GM21737 (cell line): ENCODE data around the gene CHERP.
"Not testable (repeated sequence)": the region's sequence is repeated elsewhere in the genome, so short reads cannot be mapped to it uniquely, and the experiment has no call there.

Experiments used
- ATAC-seq: cut with Tn5 transposase; IDR thresholded peaks from one replicate; pipeline ENCODE4 v1.9.1; 2021; ENCODE audit warnings: mild to moderate bottlenecking, moderate library complexity; ENCODE audit not compliant: unreplicated experiment

CHERP gene

DNA sequence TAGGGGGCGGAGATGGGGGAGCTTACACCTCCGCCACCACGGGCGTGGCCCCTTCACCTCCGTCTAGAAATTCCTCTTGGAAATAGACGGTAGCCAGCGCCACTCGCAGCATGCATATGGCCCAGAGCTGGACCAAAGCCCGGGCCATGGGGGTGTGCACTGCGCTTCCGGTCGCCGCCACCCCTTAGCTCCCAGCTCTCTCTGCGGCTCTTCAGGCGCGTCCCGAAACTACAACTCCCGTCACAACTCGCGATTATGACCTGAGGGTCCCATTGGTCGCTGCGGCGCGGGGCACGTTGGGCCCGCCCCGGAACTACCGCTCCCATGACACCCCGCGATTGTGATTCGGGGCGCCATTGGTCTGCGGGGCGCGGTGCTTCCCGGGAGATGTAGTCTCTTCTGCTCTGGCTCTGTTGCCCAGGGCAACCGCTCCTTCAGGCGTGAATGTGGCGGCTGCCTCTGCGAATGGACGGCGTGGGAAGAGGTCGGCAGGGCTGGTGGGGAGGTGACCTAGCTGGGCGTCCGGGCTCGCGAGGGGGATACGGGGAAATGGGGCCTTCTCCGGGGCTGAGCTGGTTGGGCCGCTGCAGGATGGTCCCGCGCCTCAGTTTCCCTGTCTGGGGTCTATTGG lies 46.1 kb downstream of the CHERP start, which contains the start of the genes C19orf44 and CALR3:
Gene C19orf44 (plus strand): TSS at position 413 of the 631 bp plus-strand sequence. CDS start 4,399 bp downstream, outside the sequence.
Gene CALR3 (minus strand): TSS at position 186 of the 631 bp plus-strand sequence. CDS start 38 bp downstream, at position 148.
- ATAC-seq: peak; percentile 95

DNA sequence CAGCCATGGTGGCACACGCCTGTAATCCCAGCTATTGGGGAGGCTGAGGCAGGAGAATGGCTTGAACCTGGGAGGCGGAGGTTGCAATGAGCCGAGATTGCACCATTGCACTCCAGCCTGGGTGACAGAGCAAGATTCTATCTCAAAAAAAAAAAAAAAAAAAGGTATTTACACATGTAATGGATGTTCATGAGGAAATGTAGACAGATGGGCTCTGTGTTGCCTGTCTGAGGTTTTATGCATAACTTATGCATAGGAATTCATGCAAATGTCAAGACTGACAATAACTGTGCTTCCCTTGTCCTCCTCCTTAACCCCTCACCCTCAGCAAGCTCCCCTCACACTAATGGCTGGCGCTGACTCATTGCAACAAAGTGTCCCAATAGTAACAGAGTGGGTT lies 55.8 kb downstream of the CHERP start:
- not testable (repeated sequence) for ATAC-seq

DNA sequence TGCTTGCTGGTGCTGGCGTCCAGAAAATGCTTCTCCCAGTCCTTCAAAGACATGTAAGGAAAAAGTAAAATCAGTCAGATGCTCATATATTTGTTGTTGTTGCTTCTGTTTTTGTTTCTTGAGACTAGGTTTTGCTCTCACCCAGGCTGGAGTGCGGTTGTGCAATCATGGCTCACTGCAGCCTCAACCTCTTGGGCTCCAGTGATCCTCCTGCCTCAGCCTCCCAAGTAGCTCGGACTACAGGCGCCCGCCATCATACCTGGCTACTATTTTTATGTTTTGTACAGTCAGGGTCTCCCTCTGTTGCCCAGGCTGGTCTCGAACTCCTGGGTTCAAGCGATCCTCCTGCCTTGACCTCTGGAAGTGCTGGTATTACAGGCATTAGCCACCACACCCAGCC lies 59.5 kb downstream of the CHERP start:
- no peak for ATAC-seq

DNA sequence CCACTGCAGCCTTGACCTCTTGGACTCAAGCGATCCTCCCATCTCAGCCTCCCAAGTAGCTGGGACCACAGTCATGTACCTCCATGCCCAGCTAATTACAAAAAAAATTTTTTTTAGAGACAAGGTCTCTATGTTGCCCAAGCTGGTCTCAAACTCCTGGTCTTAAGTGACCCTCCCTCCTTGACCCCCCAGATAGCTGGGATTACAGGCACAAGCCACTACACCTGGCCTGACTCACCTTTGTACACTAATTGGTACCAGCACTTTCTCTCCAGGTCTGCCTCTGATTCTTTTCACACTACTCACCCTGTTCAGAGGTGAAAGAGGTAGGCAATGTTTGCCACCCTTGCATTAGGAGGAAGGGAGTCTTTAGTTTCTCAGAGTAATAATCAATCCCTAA lies 64.9 kb downstream of the CHERP start:
- no peak for ATAC-seq

DNA sequence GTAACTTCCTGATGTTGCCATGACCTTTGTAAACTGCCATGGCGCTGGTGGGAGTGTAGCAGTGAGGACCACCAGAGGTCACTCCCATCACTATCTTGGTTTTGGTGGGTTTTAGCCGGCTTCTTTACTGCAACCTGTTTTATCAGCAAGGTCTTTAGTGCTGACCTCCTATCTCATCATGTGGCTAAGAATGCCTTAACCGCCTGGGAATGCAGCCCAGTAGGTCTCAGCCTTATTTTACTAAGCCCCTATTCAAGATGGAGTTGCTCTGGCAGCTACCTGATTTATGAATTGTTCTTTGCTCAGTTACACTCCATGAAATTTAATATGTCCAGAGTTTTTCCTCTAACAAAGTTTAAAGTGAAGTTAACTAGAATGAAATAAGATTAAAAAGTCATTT lies 65.8 kb downstream of the CHERP start:
- no peak for ATAC-seq

GRCh38 chr19:16473875-16474392 lies 68.3 kb downstream of the CHERP start:
- no peak for ATAC-seq

DNA sequence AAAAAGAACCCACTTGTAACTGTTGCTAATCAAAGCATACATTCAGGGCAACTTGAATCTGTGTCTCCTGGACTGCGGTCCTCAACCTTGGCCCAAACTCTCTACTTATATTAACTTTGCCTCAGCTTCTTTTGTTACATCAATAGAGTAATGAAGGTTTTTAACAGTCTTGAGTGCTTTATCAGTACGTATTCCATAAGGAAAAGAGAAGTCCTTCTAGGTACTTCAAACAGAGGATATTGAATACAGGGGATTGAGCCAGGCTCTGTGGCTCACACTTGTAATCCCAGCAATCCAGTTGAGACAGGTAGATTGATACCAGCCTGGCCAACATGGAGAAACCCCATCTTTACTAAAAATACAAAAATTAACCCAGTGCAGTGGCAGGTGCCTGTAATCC lies 69.2 kb downstream of the CHERP start:
- no peak for ATAC-seq

DNA sequence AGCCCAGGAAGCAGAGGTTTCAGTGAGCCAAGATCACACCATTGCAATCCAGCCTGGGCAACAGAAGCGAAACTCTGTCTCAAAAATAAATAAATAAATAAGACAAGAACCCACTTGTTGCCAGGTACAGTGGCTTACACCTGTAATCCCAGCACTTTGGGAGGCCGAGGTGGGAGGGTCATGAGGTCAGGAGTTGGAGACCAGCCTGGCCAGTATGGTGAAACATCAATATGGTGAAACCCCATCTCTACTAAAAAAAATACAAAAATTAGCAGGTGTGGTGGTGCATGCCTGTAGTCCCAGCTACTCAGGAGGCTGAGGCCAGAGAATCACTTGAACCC lies 69.7 kb downstream of the CHERP start:
- not testable (repeated sequence) for ATAC-seq

GRCh38 chr19:16470911-16471811 lies 71.1 kb downstream of the CHERP start:
- peak; percentile 24 for ATAC-seq

DNA sequence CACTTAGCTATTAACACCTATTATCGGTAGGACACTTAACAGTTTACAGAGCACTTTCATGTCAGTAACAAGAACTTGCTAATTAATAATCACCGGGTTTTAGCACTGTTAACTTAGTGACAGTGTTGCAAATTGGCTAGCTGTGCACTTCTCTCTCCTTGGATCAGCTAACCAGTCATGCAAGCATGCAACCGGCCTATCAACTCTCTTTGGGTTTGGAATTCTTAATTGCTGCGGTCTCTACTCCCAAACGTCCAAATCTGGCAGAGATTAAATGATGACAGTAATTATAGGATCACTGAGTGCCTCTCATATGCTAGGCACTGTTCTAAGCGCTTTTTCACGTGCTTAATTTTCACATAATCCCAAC lies 71.7 kb downstream of the CHERP start:
- no peak for ATAC-seq
